WERI-Rb-1 (cell line): ENCODE results near the gene VPS13D.
"Not testable (repeated sequence)": the region's sequence is repeated elsewhere in the genome, so short reads cannot be mapped to it uniquely, and the experiment has no call there.

Experiments used
- DNase-seq: peaks from one replicate; pipeline ENCODE4 v3.0.0-alpha.2; 2020
- H3K27ac ChIP-seq: fragments of 250-450 bp; sonication (Bioruptor Pico); 2 replicates; pipeline ENCODE4 v1.5.1; 2020; ENCODE audit warnings: mild to moderate bottlenecking, moderate library complexity
- H3K27me3 ChIP-seq: fragments of 250-450 bp; sonication (Bioruptor Pico); 2 replicates; pipeline ENCODE4 v1.5.1; 2021; ENCODE audit warnings: mild to moderate bottlenecking, low read depth, moderate library complexity; ENCODE audit not compliant: insufficient read depth, severe bottlenecking
- H3K36me3 ChIP-seq: fragments of 250-450 bp; sonication (Bioruptor Pico); 2 replicates; pipeline ENCODE4 v1.5.1; 2020; ENCODE audit warnings: mild to moderate bottlenecking, moderate library complexity
- H3K4me3 ChIP-seq: 2 replicates; pipeline ENCODE4 v1.5.1; 2011; ENCODE audit warnings: low read depth, mild to moderate bottlenecking, control low read depth, low read length
- H3K9me3 ChIP-seq: fragments of 250-450 bp; sonication (Bioruptor Pico); 2 replicates; pipeline ENCODE4 v1.5.1; 2021; ENCODE audit warnings: mild to moderate bottlenecking, moderate library complexity; ENCODE audit not compliant: severe bottlenecking
- TF ChIP-seq, protein P1 (sequence below): IDR thresholded peaks from 2 replicates; pipeline ENCODE4 v1.5.1; 2011; ENCODE audit warnings: low read depth, mild to moderate bottlenecking, control low read depth, inconsistent platforms, low read length

The VPS13D gene

DNA sequence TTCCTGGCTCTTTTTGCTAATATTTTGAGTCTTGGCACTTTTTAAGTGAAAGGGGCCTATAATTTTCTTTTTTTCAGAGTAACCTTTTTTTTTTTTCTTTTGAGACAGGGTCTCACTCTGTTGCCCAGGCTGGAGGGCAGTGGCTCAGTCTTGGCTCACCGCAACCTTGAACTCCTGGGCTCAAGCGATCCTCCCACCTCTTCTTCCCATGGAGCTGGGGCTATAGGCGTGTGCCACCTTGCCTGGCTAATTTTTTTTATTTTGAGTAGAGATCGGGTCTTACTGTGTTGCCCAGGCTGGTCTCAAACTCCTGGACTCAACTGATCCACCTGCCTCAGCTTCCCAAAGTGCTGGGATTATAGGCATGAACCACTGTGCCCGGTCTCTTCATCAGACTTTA lies 285.4 kb downstream of the VPS13D start:
- no peak for DNase-seq
- no peaks in the 10 kb centered on the region for H3K27me3 ChIP-seq
- no peaks in the 10 kb centered on the region for H3K36me3 ChIP-seq
- no peak overlapping the region for H3K4me3 ChIP-seq
- TF ChIP-seq, protein P1, sequence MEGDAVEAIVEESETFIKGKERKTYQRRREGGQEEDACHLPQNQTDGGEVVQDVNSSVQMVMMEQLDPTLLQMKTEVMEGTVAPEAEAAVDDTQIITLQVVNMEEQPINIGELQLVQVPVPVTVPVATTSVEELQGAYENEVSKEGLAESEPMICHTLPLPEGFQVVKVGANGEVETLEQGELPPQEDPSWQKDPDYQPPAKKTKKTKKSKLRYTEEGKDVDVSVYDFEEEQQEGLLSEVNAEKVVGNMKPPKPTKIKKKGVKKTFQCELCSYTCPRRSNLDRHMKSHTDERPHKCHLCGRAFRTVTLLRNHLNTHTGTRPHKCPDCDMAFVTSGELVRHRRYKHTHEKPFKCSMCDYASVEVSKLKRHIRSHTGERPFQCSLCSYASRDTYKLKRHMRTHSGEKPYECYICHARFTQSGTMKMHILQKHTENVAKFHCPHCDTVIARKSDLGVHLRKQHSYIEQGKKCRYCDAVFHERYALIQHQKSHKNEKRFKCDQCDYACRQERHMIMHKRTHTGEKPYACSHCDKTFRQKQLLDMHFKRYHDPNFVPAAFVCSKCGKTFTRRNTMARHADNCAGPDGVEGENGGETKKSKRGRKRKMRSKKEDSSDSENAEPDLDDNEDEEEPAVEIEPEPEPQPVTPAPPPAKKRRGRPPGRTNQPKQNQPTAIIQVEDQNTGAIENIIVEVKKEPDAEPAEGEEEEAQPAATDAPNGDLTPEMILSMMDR: no peak
- H3K9me3 ChIP-seq: no peaks in the 10 kb centered on the region
- H3K27ac ChIP-seq: no peak overlapping the region

DNA sequence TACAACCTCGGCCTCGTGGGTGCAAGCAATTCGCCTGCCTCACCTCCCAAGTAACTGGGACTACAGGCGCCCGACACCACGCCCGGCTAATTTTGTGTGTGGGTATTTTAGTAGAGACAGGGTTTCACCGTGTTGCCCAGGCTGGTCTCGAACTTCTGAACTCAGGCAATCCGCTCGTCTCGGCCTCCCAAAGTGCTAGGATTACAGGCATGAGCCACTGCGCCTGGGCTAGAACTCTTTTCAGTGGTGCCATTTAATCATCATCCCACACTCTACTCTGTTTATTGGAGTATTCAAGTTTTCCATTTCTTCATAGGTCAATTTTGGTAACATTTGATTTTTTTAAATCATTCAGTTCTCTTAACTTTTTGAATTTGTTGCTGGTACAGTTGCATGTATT lies 286.9 kb downstream of the VPS13D start:
- Histone ChIP-seq H3K36me3 (no peaks in the 10 kb centered on the region), H3K9me3 (no peaks in the 10 kb centered on the region), H3K27ac (no peak overlapping the region), H3K4me3 (no peak overlapping the region), H3K27me3 (no peaks in the 10 kb centered on the region)
- no peak for DNase-seq
- TF ChIP-seq, protein P1: no peak

DNA sequence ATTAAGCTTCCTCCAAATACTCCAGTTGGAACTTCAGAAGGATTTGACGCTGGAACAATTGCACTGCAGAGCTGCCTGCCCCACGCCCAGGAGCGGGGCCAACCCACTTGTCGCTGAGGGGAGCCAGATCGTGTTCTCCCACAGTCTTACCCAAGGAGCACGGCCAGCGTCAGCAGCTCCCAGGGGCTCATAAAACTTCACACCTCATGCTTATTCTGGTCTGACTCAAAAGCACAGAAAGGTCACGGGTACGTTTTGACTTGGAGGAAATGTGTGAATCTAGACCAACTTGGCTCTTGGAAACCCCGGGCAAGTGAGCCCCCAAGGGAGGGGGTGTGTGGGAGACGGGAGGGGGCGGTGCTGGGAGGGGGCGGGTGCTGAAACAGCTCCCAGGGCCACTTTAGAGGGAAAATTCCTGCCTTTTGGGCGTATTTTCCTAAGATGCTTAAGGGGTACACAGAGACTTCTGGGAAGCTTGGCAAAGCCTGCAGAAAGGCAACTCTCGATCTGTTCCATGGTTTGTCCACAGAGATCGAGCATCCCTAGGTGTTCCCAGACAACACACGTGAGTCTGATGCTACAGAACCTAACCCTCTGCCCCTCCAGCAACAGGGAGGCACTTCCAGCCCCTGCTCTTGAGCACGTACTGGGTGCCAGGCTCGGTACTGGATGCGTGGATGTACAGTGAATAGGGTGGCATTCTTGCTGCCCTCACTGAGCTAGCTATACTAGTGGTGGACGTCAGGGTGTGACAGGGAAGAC lies 289.3 kb downstream of the VPS13D start:
- DNase-seq: no peak
- H3K27ac ChIP-seq: no peak overlapping the region
- no peaks in the 10 kb centered on the region for H3K9me3 ChIP-seq
- no peaks in the 10 kb centered on the region for H3K36me3 ChIP-seq
- no peak overlapping the region for H3K4me3 ChIP-seq
- H3K27me3 ChIP-seq: no peaks in the 10 kb centered on the region
- TF ChIP-seq, protein P1: no peak

DNA sequence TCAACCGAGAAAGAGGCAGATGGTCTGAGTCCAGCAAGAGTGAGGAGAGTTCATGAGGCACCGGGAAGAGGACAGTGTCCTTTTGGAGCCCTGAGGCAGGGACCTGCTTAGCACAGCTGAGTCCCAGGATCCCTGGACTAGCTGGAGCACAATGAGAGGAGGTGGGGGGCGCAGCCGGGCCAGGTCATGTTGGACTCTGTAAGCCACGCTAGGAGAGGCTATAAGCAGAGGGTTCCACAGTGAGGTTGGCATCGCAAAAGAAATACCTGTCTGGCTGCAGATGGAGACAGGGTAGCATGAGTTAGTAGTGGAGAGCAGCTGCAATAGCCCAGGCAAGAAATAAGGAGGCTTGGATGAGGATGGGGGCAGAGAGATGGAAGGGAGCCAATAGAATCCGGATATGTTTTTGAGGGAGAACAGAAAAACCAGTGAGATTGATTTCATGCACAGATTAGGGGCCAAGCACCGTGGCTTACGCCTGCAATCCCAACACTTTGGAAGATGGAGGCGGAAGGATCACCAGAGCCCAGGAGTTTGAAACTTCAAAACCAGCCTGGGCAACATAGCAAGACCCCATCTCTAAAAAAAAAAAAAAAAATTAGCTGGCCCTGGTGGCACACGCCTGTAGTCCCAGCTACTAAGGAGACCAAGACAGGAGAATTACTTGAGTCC lies 290.0 kb downstream of the VPS13D start:
- Histone ChIP-seq H3K9me3 (no peaks in the 10 kb centered on the region), H3K36me3 (no peaks in the 10 kb centered on the region), H3K4me3 (no peak overlapping the region), H3K27me3 (no peaks in the 10 kb centered on the region), H3K27ac (no peak overlapping the region)
- no peak for DNase-seq
- TF ChIP-seq, protein P1: no peak

DNA sequence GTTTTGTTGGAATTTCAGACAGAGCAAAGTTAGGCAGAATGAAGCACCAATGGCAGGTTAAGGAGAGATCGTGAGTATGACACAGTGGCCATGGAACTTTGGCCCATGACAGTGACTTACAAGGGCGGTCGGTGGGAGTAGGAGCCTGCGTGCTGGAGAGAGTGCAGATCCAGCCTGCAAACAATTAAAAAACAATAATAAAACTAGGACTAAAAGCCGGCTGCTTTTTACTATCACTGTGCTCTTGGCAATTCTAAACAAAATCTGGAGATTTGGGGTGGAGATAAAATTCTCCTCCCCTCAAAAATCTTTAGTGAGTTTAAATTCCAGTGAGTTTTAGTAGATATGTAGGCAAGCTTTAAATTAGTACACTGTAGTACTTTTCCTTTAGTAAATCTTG lies 291.3 kb downstream of the VPS13D start:
- Histone ChIP-seq H3K4me3 (no peak overlapping the region), H3K27ac (no peak overlapping the region), H3K27me3 (no peaks in the 10 kb centered on the region), H3K9me3 (no peaks in the 10 kb centered on the region), H3K36me3 (no peaks in the 10 kb centered on the region)
- TF ChIP-seq, protein P1: no peak
- no peak for DNase-seq

DNA sequence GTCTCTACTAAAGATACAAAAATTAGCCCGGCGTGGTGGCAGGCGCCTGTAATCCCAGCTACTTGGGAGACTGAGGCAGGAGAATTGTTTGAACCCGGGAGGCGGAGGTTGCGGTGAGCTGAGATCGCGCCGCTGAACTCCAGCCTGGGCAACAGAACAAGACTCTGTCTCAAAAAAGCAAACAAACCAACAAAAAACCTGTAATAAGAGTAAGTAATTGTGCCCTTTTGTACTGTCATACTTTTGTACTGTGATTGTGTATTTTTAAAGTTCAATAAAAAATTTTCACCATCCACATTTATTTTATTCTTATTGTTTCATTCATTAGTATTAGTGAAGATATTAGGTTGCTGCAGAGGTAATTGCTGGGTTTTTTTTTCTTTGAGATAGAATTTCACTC lies 292.9 kb downstream of the VPS13D start:
- not testable (repeated sequence) for H3K27me3 ChIP-seq, H3K36me3 ChIP-seq, H3K4me3 ChIP-seq, DNase-seq, H3K9me3 ChIP-seq, H3K27ac ChIP-seq
